Smooth muscle cell (in vitro differentiated cells): ENCODE results near the gene KLC1. TPM values are rescaled to one million over a fixed set of nuclear protein-coding genes. Genes with fewer than 3 reads are reported as not detected.

Source experiments
- DNase-seq: peaks from one replicate; lab custom pipeline; 2025; ENCODE audit not compliant: unreplicated experiment; lab: John Stamatoyannopoulos, UW
- H2AFZ ChIP-seq: fragments of 200-600 bp; sonication (generic); 2 replicates; pipeline ENCODE4 v1.6.0; 2016; ENCODE audit warnings: antibody characterized with exemption, low read depth, mild to moderate bottlenecking
- H3F3A ChIP-seq: fragments of 200-600 bp; sonication (generic); 2 replicates; pipeline ENCODE4 v1.6.0; 2017; ENCODE audit warnings: antibody characterized with exemption, low read depth
- H3K27ac ChIP-seq: fragments of 200-600 bp; sonication (generic); 2 replicates; pipeline ENCODE4 v1.5.1; 2016; ENCODE audit warnings: low read depth, mild to moderate bottlenecking
- H3K27me3 ChIP-seq: fragments of 200-600 bp; sonication (generic); 2 replicates; pipeline ENCODE4 v1.6.1; 2016; ENCODE audit warnings: low read depth, mild to moderate bottlenecking
- H3K36me3 ChIP-seq: fragments of 200-600 bp; sonication (generic); 2 replicates; pipeline ENCODE4 v1.5.1; 2016; ENCODE audit warnings: low read depth
- H3K4me1 ChIP-seq: fragments of 200-600 bp; sonication (generic); 2 replicates; pipeline ENCODE4 v1.5.1; 2016; ENCODE audit warnings: low read depth
- H3K4me2 ChIP-seq: fragments of 200-600 bp; sonication (generic); 2 replicates; pipeline ENCODE4 v1.6.0; 2016; ENCODE audit warnings: mild to moderate bottlenecking
- H3K4me3 ChIP-seq: fragments of 200-600 bp; sonication (generic); 2 replicates; pipeline ENCODE4 v1.5.1; 2016; ENCODE audit warnings: mild to moderate bottlenecking
- H3K79me2 ChIP-seq: fragments of 200-600 bp; sonication (generic); 2 replicates; pipeline ENCODE4 v1.6.0; 2016; ENCODE audit warnings: low read depth, mild to moderate bottlenecking
- H3K9ac ChIP-seq: fragments of 200-600 bp; sonication (generic); 2 replicates; pipeline ENCODE4 v1.6.0; 2016; ENCODE audit warnings: low read depth
- H3K9me3 ChIP-seq: fragments of 200-600 bp; sonication (generic); replicated peaks from 2 replicates; pipeline ENCODE4 v1.5.1; 2016; ENCODE audit warnings: low read depth
- H4K20me1 ChIP-seq: fragments of 200-600 bp; sonication (generic); 2 replicates; pipeline ENCODE4 v1.6.0; 2016; ENCODE audit warnings: low read depth
- CTCF ChIP-seq: fragments of 200-600 bp; sonication (generic); IDR thresholded peaks from 2 replicates; pipeline ENCODE4 v1.5.1; 2017; ENCODE audit warnings: borderline replicate concordance, mild to moderate bottlenecking, antibody characterized with exemption; ENCODE audit not compliant: insufficient read depth, poor library complexity, severe bottlenecking
- WGBS: methylation state at CpG from one replicate; pipeline ENCODE4 v1.1.7; 2016; ENCODE audit warnings: low lambda C conversion rate; 5-methylcytosine and 5-hydroxymethylcytosine counted together
- polyA plus RNA-seq: library from polyadenylated mRNA; unstranded; fragments of >200 nt; fragmentation: Nextera tagmentation; extraction: Ambion mirVana; gene quantifications from 2 replicates; pipeline ENCODE4 v1.2.1, GENCODE V29; 2016
- total RNA-seq: library from RNA; depleted of rRNA; stranded (reverse); fragments of >200 nt; gene quantifications from 2 replicates; pipeline ENCODE4 v1.2.3, GENCODE V29; 2014

KLC1 gene
- total and polyA plus RNA-seq, 2 experiments from 2014 or later = 167 to 224 TPM

GRCh38 chr14:103597623-103598377, 31.2 kb upstream of the KLC1 start:
- Histone ChIP-seq H3K79me2 (no peaks in the 10 kb centered on the region), H3K36me3 (no peaks in the 10 kb centered on the region), H3K4me2 (no peak overlapping the region), H3K4me3 (no peak overlapping the region), H3F3A (peaks cover 12% of the 10 kb centered on the region), H3K9me3 (no peaks in the 10 kb centered on the region), H3K27me3 (no peaks in the 10 kb centered on the region), H3K9ac (no peak overlapping the region), H3K4me1 (peaks cover 18% of the 10 kb centered on the region), H2AFZ (no peak overlapping the region), H4K20me1 (peaks cover 6% of the 10 kb centered on the region), H3K27ac (peak overlapping the region; percentile 45)
- no peak for DNase-seq
- TF ChIP-seq CTCF = no peak
- 60% methylated on average over 10 of the region's 10 CpGs for WGBS

- Histone ChIP-seq H3K4me2 (no peak overlapping the region), H3K27me3 (no peaks in the 10 kb centered on the region), H3K4me3 (no peak overlapping the region), H2AFZ (no peak overlapping the region), H4K20me1 (peaks cover 6% of the 10 kb centered on the region), H3K9me3 (no peaks in the 10 kb centered on the region), H3F3A (no peaks in the 10 kb centered on the region), H3K9ac (no peak overlapping the region), H3K27ac (no peak overlapping the region), H3K36me3 (no peaks in the 10 kb centered on the region), H3K79me2 (no peaks in the 10 kb centered on the region), H3K4me1 (no peaks in the 10 kb centered on the region)
- WGBS = 97% methylated on average over 5 of the region's 5 CpGs
- no peak for TF ChIP-seq CTCF
- no peak for DNase-seq
Observed at GRCh38 chr14:103600503-103600902, 28.5 kb upstream of the KLC1 start.

DNA sequence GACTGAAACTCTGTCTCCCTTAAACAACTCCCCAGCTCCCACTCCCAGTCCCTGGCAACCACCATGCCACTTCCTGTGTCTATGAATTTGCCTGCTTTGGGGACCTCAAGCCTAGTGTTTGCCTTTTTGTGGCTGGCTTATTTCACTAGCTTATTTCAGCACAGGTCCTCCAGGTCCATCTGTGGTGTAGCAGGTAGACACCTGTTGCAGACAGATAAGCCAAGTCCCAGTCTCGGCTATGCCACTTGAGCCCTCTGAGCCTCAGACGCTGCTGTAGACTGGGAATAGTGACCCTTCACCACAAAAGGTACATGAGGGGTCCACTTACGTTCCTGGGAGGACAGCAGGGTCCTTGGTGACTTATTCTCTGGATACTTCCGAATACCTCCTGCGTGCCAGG, 24.4 kb upstream of the KLC1 start:
- no peaks in the 10 kb centered on the region for H3F3A ChIP-seq
- no peak for DNase-seq
- H3K4me2 ChIP-seq = no peak overlapping the region
- H4K20me1 ChIP-seq = no peaks in the 10 kb centered on the region
- WGBS = 94% methylated on average over 5 of the region's 5 CpGs
- no peak overlapping the region for H2AFZ ChIP-seq
- no peaks in the 10 kb centered on the region for H3K4me1 ChIP-seq
- H3K27me3 ChIP-seq = no peaks in the 10 kb centered on the region
- H3K9ac ChIP-seq = no peak overlapping the region
- no peak overlapping the region for H3K27ac ChIP-seq
- TF ChIP-seq CTCF = no peak
- no peaks in the 10 kb centered on the region for H3K36me3 ChIP-seq
- no peaks in the 10 kb centered on the region for H3K9me3 ChIP-seq
- no peaks in the 10 kb centered on the region for H3K79me2 ChIP-seq
- H3K4me3 ChIP-seq = no peak overlapping the region

DNA sequence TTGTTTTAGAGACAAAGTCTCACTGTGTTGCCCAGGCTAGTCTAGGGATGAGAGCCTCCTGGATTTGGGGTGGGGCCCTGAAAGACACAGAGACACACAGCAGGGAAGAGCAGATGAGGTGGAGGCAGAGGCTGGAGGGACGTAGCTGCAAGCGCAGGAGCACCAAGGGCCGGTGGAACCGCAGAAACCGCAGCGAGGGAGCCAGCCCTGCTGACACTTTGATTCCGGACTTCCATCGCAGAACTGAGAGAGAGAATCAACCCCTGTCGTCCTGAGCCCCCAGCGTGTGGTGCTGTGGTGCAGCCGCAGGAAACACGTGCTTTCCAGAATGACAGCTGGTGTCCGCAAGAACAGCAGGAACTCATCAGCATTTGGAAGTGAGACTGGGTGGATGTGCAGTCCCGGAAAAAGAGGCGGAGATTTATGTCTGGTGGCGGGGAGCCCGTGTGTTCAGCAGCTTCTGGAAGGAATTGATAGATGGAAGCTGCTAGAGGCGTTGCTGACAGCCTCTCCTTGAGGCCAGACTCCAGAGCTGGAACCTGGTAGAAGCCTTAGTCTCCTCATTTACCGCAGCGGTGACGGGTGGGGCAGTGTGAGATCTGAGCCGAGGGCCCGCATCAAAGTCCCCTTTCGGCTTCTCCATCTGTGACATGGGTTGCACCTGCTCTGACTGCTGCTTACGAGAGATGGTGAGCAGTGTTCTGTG, 21.9 kb upstream of the KLC1 start:
- Histone ChIP-seq H3K36me3 (no peaks in the 10 kb centered on the region), H3F3A (no peaks in the 10 kb centered on the region), H3K9me3 (no peaks in the 10 kb centered on the region), H3K4me2 (peak overlapping the region; percentile 63), H3K4me3 (no peak overlapping the region), H3K4me1 (no peaks in the 10 kb centered on the region), H2AFZ (no peak overlapping the region), H3K79me2 (no peaks in the 10 kb centered on the region), H3K27me3 (no peaks in the 10 kb centered on the region), H4K20me1 (no peaks in the 10 kb centered on the region), H3K9ac (no peak overlapping the region), H3K27ac (no peak overlapping the region)
- WGBS = 37% methylated on average over 25 of the region's 25 CpGs
- DNase-seq = no peak
- no peak for TF ChIP-seq CTCF
